Measurements from ENCODE around the gene GNPTG.

- no peak for TF ChIP-seq CTCF (IDR thresholded peaks at IDR 0.05 in 4 of 5, conservative IDR thresholded peaks at IDR 0.05 in 1 of 5)
- no peak for TF ChIP-seq POLR2A (IDR thresholded peaks at IDR 0.05)
Observed at GRCh38 chr16:1401758-1402154, 50.0 kb downstream of the GNPTG start.

All from gastrocnemius medialis (tissue), 4 donors.